HAP-1 (cell line): ENCODE results near the gene DLX2.
"Not testable (repeated sequence)": the region's sequence is repeated elsewhere in the genome, so short reads cannot be mapped to it uniquely, and the experiment has no call there.

Experiments
- DNase-seq, 2 experiments: peaks; one replicate each; pipeline ENCODE4 v3.0.0-alpha.2; 2016 to 2020; ENCODE audit warnings: low spot score in 2 of 2
- H3K27me3 ChIP-seq: fragments of 250-450 bp; sonication (Bioruptor Pico); 2 replicates; pipeline ENCODE4 v1.5.1; 2020; ENCODE audit warnings: low read depth, mild to moderate bottlenecking, moderate library complexity
- H3K36me3 ChIP-seq: fragments of 250-450 bp; sonication (Bioruptor Pico); replicated peaks from 2 replicates; pipeline ENCODE4 v1.5.1; 2020; ENCODE audit warnings: mild to moderate bottlenecking
- H3K4me1 ChIP-seq: fragments of 250-450 bp; sonication (Bioruptor Pico); 2 replicates; pipeline ENCODE4 v1.5.1; 2020; ENCODE audit warnings: mild to moderate bottlenecking
- H3K4me3 ChIP-seq: fragments of 250-450 bp; sonication (Bioruptor Pico); 2 replicates; pipeline ENCODE4 v1.5.1; 2020; ENCODE audit warnings: mild to moderate bottlenecking, moderate library complexity
- H3K9me3 ChIP-seq: fragments of 250-450 bp; sonication (Bioruptor Pico); 2 replicates; pipeline ENCODE4 v1.5.1; 2020; ENCODE audit warnings: mild to moderate bottlenecking, moderate library complexity
- in situ Hi-C: fragments of 300-500 bp; cut with MboI; formaldehyde crosslinking; loops from 3 replicates; pipeline ENCODE4 v1.14.3; 2020; ENCODE audit warnings: low sequenced_read_pairs, inconsistent platforms, mixed read lengths

The DLX2 gene

GRCh38 chr2:172116107-172116506 lies 13.4 kb upstream of the DLX2 start:
- in situ Hi-C loops = no loop called here
- Histone ChIP-seq H3K4me1 (no peaks in the 10 kb centered on the region), H3K9me3 (no peaks in the 10 kb centered on the region), H3K4me3 (no peak overlapping the region), H3K27me3 (no peaks in the 10 kb centered on the region; the same call in 1 of the 2 replicates), H3K36me3 (no peaks in the 10 kb centered on the region)
- DNase-seq = no peak

- in situ Hi-C loops = no loop called here
- Histone ChIP-seq H3K4me3 (no peak overlapping the region), H3K27me3 (no peaks in the 10 kb centered on the region; the same call in 1 of the 2 replicates), H3K9me3 (no peaks in the 10 kb centered on the region), H3K4me1 (no peaks in the 10 kb centered on the region), H3K36me3 (no peaks in the 10 kb centered on the region)
- DNase-seq = no peak
Measured at GRCh38 chr2:172114579-172114978, 11.9 kb upstream of the DLX2 start.

GRCh38 chr2:172114176-172114575 lies 11.5 kb upstream of the DLX2 start:
- H3K4me3 ChIP-seq, in situ Hi-C loops, H3K4me1 ChIP-seq, H3K27me3 ChIP-seq, DNase-seq, H3K36me3 ChIP-seq, H3K9me3 ChIP-seq: not testable (repeated sequence)

DNA sequence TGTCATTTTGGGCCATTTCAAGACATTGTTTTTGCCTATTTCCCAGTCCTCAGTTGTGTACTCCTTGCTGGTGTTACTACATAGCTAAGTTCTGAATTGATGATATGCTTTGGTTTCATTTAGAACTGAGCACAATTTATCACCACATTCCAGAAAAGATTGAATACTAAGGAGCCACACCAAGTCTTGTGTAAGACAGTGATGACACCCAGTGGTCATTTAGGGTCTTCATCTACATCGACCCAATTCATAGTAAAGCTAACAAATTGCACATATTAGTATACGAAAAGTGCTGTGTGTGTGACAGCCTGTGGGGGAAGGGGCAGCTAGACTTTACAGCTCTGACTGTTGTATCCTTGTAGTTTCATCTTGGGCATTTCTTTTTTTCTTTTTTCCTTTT lies 10.9 kb upstream of the DLX2 start:
- peak in 1 of 2 experiments; percentile 55 for DNase-seq
- H3K36me3 ChIP-seq = no peaks in the 10 kb centered on the region
- no peak overlapping the region for H3K4me3 ChIP-seq
- no peaks in the 10 kb centered on the region for H3K27me3 ChIP-seq
- H3K4me1 ChIP-seq = no peaks in the 10 kb centered on the region
- no peaks in the 10 kb centered on the region for H3K9me3 ChIP-seq
- in situ Hi-C loops = no loop called here

- Histone ChIP-seq H3K27me3 (no peaks in the 10 kb centered on the region), H3K4me3 (no peak overlapping the region), H3K4me1 (no peaks in the 10 kb centered on the region), H3K36me3 (no peaks in the 10 kb centered on the region), H3K9me3 (no peaks in the 10 kb centered on the region)
- no peak for DNase-seq
- in situ Hi-C loops = loop anchor here (5.0 to 10.0 kb wide), 3 partner anchors 293 to 525 kb away; no protein-coding TSS in a partner anchor
Measured at GRCh38 chr2:172109988-172110811, 7.5 kb upstream of the DLX2 start.

GRCh38 chr2:172109256-172109987 lies 6.7 kb upstream of the DLX2 start:
- Histone ChIP-seq H3K27me3 (no peaks in the 10 kb centered on the region), H3K4me1 (no peaks in the 10 kb centered on the region), H3K4me3 (no peak overlapping the region), H3K9me3 (no peaks in the 10 kb centered on the region), H3K36me3 (no peaks in the 10 kb centered on the region)
- in situ Hi-C loops = loop anchor here (5.0 to 10.0 kb wide), 3 partner anchors 292 to 525 kb away; no protein-coding TSS in a partner anchor
- no peak for DNase-seq

GRCh38 chr2:172108587-172108930 lies 5.9 kb upstream of the DLX2 start:
- no peaks in the 10 kb centered on the region for H3K27me3 ChIP-seq
- in situ Hi-C loops = loop anchor here (5.0 to 10.0 kb wide), 3 partner anchors 291 to 524 kb away; no protein-coding TSS in a partner anchor
- DNase-seq = no peak

DNA sequence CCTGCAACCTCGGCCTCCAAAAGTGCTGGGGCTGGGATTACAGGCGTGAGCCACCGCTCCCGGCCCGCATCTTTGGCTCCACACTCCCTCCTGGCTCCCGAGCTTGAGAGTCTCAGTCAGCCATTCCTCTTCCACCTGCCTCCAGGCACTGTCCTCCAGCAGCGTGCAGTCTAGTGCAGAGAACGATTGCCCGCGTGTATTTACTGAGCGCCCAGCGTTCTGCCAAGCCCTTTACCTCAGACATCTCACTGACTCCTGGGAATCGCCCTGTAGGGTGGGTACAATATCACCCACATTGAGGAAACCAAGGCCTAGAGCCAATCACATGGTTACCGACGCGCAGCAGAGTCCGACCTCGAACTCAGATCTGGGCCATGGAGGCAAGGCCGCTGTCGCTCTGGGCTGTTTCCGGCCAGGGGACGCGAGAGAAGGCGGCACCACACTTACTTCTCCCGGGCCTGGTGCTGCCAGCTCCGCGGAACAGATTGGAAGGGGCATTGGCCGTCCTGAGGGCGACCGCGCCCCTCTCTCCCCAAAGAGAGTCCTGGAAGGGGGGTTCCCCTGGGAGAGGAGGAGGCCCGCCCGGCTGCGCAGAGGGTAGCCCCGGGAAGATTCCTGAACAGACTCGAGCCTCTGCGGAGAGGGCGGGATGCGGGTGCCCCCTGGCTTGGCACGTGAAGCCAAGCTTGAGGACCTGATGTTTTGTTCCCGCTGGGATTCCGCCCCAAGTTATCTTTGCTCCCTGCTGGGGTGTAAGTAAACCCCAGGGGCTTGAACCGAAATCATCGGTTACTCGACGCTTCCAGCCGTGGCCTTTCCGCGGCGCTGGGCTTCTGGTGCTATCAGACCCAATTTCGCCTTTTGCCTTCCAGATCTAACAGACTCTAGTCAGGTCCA lies 5.2 kb upstream of the DLX2 start:
- no peak for DNase-seq
- in situ Hi-C loops = loop anchor here (5.0 to 10.0 kb wide), 3 partner anchors 291 to 523 kb away; no protein-coding TSS in a partner anchor
- Histone ChIP-seq H3K27me3 (no peaks in the 10 kb centered on the region), H3K4me1 (peaks cover 9% of the 10 kb centered on the region), H3K36me3 (no peaks in the 10 kb centered on the region), H3K4me3 (no peak overlapping the region), H3K9me3 (no peaks in the 10 kb centered on the region)

More at GRCh38 chr2:172108587-172108930, 5.9 kb upstream of the DLX2 start:
- H3K4me3 ChIP-seq = no peak overlapping the region
- no peaks in the 10 kb centered on the region for H3K9me3 ChIP-seq
- peaks cover 3% of the 10 kb centered on the region for H3K4me1 ChIP-seq
- H3K36me3 ChIP-seq = no peaks in the 10 kb centered on the region

- no peaks in the 10 kb centered on the region for H3K27me3 ChIP-seq
- peak in 1 of 2 experiments; percentile 42 for DNase-seq
Measured at GRCh38 chr2:172106108-172106961, 3.6 kb upstream of the DLX2 start.

DNA sequence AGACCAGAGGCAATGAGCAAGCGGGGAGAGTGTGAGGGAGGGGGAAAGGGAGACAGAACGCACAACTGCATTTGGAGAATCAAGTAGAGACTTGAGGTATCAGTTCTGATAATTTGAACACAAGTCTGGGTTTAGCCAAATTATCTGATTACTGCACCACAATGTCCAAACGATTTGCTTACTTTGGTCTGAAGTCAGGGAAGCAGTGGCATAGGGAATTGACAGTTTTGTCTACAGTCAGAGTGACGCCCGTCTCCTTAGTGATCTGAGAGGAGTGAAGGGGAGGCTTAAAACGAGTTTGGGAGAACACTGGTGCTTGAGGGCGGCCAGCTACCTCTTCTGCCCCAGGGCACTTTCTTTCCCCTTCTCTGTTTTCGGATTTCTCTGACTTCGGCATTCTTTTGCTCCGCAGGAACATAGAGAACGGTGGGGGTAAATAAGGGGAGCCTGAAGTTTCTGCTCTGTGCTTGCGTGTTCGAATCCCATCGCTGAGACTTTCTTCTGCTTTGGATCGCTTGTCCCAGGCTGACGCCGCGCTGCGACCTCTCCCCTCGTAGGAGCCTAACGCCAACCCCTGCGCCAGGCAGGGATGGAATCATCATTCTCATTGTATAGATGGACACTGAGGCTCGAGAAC lies 2.9 kb upstream of the DLX2 start:
- Histone ChIP-seq H3K4me3 (no peak overlapping the region), H3K36me3 (0 out of 2 replicates have a peak, but pooled peaks cover 3% of the 10 kb centered on the region), H3K4me1 (peaks cover 20% of the 10 kb centered on the region), H3K9me3 (no peaks in the 10 kb centered on the region), H3K27me3 (no peaks in the 10 kb centered on the region)
- in situ Hi-C loops = loop anchor here (5.0 to 10.0 kb wide), 3 partner anchors 288 to 521 kb away; no protein-coding TSS in a partner anchor
- no peak for DNase-seq

More at GRCh38 chr2:172106108-172106961, 3.6 kb upstream of the DLX2 start:
- H3K9me3 ChIP-seq = no peaks in the 10 kb centered on the region
- H3K36me3 ChIP-seq = no peaks in the 10 kb centered on the region
- in situ Hi-C loops = loop anchor here (5.0 to 10.0 kb wide), 3 partner anchors 289 to 522 kb away; no protein-coding TSS in a partner anchor
- H3K4me3 ChIP-seq = no peak overlapping the region
- H3K4me1 ChIP-seq = peaks cover 16% of the 10 kb centered on the region

DNA sequence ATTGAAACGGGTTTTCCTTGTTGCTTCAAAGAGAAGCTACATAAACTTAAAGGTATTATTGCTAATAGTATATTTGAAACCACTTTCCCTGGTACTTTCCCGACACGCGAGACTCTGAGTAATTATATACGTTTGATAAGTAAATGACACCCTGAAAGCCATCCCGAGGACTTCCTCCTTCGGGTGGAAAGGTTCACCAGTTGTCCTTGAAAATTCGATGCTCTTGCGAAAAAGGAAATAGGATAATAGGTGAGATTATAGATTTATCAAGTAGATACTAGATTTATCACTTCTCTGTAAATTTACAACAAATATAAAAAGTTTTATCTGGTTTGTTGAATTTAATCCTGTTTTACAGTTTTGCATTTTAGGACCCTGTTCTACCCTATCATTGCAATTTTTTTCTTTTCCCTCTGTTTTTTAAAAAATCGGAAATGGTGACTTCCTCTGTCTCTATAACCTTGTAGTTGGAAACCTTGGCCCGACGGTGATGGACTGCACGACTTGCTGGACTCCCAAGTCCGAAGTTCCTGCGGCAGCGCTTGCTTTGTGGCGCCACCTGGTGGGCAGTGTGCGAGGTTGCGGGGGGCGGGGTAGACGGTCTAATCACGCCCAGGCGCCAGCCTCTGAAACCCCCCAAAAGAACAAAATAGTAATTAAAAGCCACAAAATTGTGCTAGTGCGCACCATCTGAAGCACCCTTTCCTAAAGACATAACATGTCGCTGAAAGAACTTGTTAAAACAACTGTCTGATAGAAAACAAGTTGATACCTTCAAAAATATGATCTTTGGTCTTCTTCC lies 972 bp upstream of the DLX2 start:
- in situ Hi-C loops = loop anchor here (10.0 kb wide), 2 partner anchors 399 to 519 kb away; no protein-coding TSS in a partner anchor
- H3K27me3 ChIP-seq = no peaks in the 10 kb centered on the region

More for the DNA sequence above, 972 bp upstream of the DLX2 start:
- peaks cover 28% of the 10 kb centered on the region for H3K4me1 ChIP-seq
- no peaks in the 10 kb centered on the region for H3K9me3 ChIP-seq
- peak overlapping the region; percentile 58 for H3K4me3 ChIP-seq
- peaks cover 6% of the 10 kb centered on the region; the same call in 1 of the 2 replicates for H3K36me3 ChIP-seq
- peak; percentile 78 to 94 for DNase-seq
